Astrocyte (in vitro differentiated cells and primary cell): Measurements from ENCODE around the gene NKAIN2. TPM values are rescaled to one million over a fixed set of nuclear protein-coding genes. Genes with fewer than 3 reads are reported as not detected.

ENCODE experiments used
- DNase-seq: peaks from one replicate; pipeline ENCODE4 v3.0.0-alpha.2; 2010; ENCODE audit warnings: low read depth
- FAIRE-seq: peaks from 2 replicates; lab custom pipeline; 2011; peaks lifted over from hg19 to GRCh38; lab: Jason Lieb, UNC
- H2AFZ ChIP-seq: 2 replicates; pipeline ENCODE4 v1.6.0; 2012; ENCODE audit warnings: low read depth, low read length, inconsistent platforms
- H3K27ac ChIP-seq: 2 replicates; pipeline ENCODE4 v1.5.1; 2011; ENCODE audit warnings: low read depth, low read length, inconsistent platforms
- H3K27me3 ChIP-seq: 2 replicates; pipeline ENCODE4 v1.6.0; 2011; ENCODE audit warnings: low read length, inconsistent platforms; ENCODE audit not compliant: insufficient read depth
- H3K36me3 ChIP-seq: 2 replicates; pipeline ENCODE4 v1.5.1; 2011; ENCODE audit warnings: low read length, inconsistent platforms; ENCODE audit not compliant: insufficient read depth
- H3K4me1 ChIP-seq: 2 replicates; pipeline ENCODE4 v1.5.1; 2011; ENCODE audit warnings: low read length, inconsistent platforms; ENCODE audit not compliant: insufficient read depth
- H3K4me2 ChIP-seq: 2 replicates; pipeline ENCODE4 v1.6.0; 2012; ENCODE audit warnings: low read length, inconsistent platforms
- H3K4me3 ChIP-seq: 2 replicates; pipeline ENCODE4 v1.5.1; 2011; ENCODE audit warnings: low read depth, mild to moderate bottlenecking, low read length, inconsistent platforms; ENCODE audit not compliant: insufficient read depth
- H3K79me2 ChIP-seq: 2 replicates; pipeline ENCODE4 v1.6.0; 2012; ENCODE audit warnings: mild to moderate bottlenecking, low read length, inconsistent platforms; ENCODE audit not compliant: insufficient read depth
- H3K9ac ChIP-seq: 2 replicates; pipeline ENCODE4 v1.6.0; 2012; ENCODE audit warnings: mild to moderate bottlenecking, low read length, inconsistent platforms
- H3K9me3 ChIP-seq: 2 replicates; pipeline ENCODE4 v1.5.1; 2012; ENCODE audit warnings: low read depth, mild to moderate bottlenecking, low read length, inconsistent platforms; ENCODE audit not compliant: insufficient read depth
- H4K20me1 ChIP-seq: 2 replicates; pipeline ENCODE4 v1.6.0; 2012; ENCODE audit warnings: low read length, inconsistent platforms; ENCODE audit not compliant: insufficient read depth
- H3K27ac Mint-ChIP-seq: one replicate; pipeline ENCODE4 v1.8.0; 2021; ENCODE audit warnings: mild to moderate bottlenecking, mixed read lengths; ENCODE audit not compliant: unreplicated experiment
- H3K27me3 Mint-ChIP-seq: one replicate; pipeline ENCODE4 v1.8.0; 2021; ENCODE audit warnings: low read depth, mixed read lengths; ENCODE audit not compliant: unreplicated experiment
- H3K36me3 Mint-ChIP-seq: one replicate; pipeline ENCODE4 v1.8.0; 2021; ENCODE audit warnings: low read depth, mixed read lengths; ENCODE audit not compliant: unreplicated experiment
- H3K4me1 Mint-ChIP-seq: one replicate; pipeline ENCODE4 v1.8.0; 2021; ENCODE audit warnings: low read depth, mixed read lengths; ENCODE audit not compliant: unreplicated experiment
- H3K4me3 Mint-ChIP-seq: one replicate; pipeline ENCODE4 v1.8.0; 2021; ENCODE audit warnings: mild to moderate bottlenecking, moderate library complexity, mixed read lengths; ENCODE audit not compliant: unreplicated experiment
- H3K9me3 Mint-ChIP-seq: one replicate; pipeline ENCODE4 v1.8.0; 2021; ENCODE audit warnings: mild to moderate bottlenecking, mixed read lengths; ENCODE audit not compliant: unreplicated experiment
- EZH2 ChIP-seq: IDR thresholded peaks from 2 replicates; pipeline ENCODE4 v1.6.1; 2012; ENCODE audit warnings: mild to moderate bottlenecking, low read length, inconsistent platforms; ENCODE audit not compliant: insufficient read depth
- total RNA-seq: library from RNA; stranded (reverse); gene quantifications from 2 replicates; pipeline ENCODE4 v1.2.1, GENCODE V29; 2021
- TF ChIP-seq, protein P1 (sequence below): IDR thresholded peaks from 2 replicates; pipeline ENCODE4 v1.5.1; 2011; ENCODE audit warnings: low read depth, mild to moderate bottlenecking, inconsistent platforms, low read length, moderate library complexity; ENCODE audit not compliant: insufficient read depth

The NKAIN2 gene
- total RNA-seq, 1 donor from 2014 or later = 0.07 TPM

DNA sequence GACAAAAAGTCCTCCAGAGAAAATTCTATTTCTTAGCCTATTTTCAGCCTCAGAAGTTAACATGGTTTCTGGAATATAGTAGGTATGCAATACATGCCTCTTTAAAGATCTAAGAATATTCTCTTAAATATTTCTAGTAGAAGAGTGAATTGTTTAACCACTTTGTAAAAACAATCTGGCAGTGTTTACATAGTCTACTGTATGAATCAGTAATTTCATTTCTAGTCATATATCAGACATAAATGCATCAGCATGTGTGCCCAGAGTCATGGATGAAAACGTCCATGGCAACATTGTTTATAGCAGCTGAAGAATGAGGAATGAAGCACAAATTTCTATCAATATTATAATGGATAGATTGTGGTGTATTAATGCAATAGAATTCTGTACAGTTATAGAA is 124.9 kb downstream of the NKAIN2 start:
- Histone ChIP-seq H2AFZ (no peak overlapping the region), H3K9me3 (no peaks in the 10 kb centered on the region), H3K4me2 (no peak overlapping the region), H3K4me3 (no peak overlapping the region), H3K27ac (no peak overlapping the region), H3K36me3 (no peaks in the 10 kb centered on the region), H3K79me2 (no peaks in the 10 kb centered on the region), H4K20me1 (no peaks in the 10 kb centered on the region), H3K27me3 (no peaks in the 10 kb centered on the region), H3K9ac (no peak overlapping the region), H3K4me1 (peaks cover 3% of the 10 kb centered on the region)
- no peak overlapping the region for H3K27ac Mint-ChIP-seq
- FAIRE-seq (no peak), DNase-seq (peak; percentile 8)
- no peaks in the 10 kb centered on the region for H3K9me3 Mint-ChIP-seq
- no peaks in the 10 kb centered on the region for H3K27me3 Mint-ChIP-seq
- H3K4me1 Mint-ChIP-seq = peaks cover 19% of the 10 kb centered on the region
- TF ChIP-seq, protein P1, sequence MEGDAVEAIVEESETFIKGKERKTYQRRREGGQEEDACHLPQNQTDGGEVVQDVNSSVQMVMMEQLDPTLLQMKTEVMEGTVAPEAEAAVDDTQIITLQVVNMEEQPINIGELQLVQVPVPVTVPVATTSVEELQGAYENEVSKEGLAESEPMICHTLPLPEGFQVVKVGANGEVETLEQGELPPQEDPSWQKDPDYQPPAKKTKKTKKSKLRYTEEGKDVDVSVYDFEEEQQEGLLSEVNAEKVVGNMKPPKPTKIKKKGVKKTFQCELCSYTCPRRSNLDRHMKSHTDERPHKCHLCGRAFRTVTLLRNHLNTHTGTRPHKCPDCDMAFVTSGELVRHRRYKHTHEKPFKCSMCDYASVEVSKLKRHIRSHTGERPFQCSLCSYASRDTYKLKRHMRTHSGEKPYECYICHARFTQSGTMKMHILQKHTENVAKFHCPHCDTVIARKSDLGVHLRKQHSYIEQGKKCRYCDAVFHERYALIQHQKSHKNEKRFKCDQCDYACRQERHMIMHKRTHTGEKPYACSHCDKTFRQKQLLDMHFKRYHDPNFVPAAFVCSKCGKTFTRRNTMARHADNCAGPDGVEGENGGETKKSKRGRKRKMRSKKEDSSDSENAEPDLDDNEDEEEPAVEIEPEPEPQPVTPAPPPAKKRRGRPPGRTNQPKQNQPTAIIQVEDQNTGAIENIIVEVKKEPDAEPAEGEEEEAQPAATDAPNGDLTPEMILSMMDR = no peak
- TF ChIP-seq EZH2 = no peak
- no peak overlapping the region for H3K4me3 Mint-ChIP-seq
- H3K36me3 Mint-ChIP-seq = no peaks in the 10 kb centered on the region

DNA sequence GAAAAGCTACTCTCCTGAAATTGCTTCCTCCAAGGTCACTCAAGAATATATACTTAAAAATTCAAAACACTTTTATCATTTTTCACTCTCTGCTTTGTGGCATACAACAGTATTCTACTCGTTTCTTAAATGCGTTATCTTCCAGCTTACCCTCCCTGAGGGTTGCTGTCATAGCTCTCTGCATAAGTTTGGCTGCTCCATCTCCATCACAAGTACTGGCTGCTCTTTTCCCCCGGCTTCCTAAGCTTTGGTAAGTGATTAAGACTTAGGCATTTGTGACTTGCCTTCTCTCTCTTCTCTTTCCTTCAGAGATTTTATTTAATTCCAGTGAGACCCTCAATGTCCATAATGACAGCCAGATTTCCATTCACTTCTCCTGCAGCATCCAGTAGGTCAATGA is 128.3 kb downstream of the NKAIN2 start:
- H3K79me2 ChIP-seq = no peaks in the 10 kb centered on the region
- H3K4me1 ChIP-seq = no peaks in the 10 kb centered on the region
- H4K20me1 ChIP-seq = no peaks in the 10 kb centered on the region
- Mint-ChIP-seq H3K27ac (no peak overlapping the region), H3K27me3 (no peaks in the 10 kb centered on the region), H3K4me3 (no peak overlapping the region), H3K36me3 (no peaks in the 10 kb centered on the region), H3K9me3 (no peaks in the 10 kb centered on the region), H3K4me1 (no peaks in the 10 kb centered on the region)
- TF ChIP-seq EZH2 = no peak
- TF ChIP-seq, protein P1 = no peak
- FAIRE-seq (no peak), DNase-seq (no peak)
- no peak overlapping the region for H2AFZ ChIP-seq
- no peaks in the 10 kb centered on the region for H3K36me3 ChIP-seq
- no peak overlapping the region for H3K4me2 ChIP-seq
- H3K4me3 ChIP-seq = no peak overlapping the region
- H3K9me3 ChIP-seq = no peaks in the 10 kb centered on the region
- no peak overlapping the region for H3K27ac ChIP-seq
- no peak overlapping the region for H3K9ac ChIP-seq
- H3K27me3 ChIP-seq = no peaks in the 10 kb centered on the region

DNA sequence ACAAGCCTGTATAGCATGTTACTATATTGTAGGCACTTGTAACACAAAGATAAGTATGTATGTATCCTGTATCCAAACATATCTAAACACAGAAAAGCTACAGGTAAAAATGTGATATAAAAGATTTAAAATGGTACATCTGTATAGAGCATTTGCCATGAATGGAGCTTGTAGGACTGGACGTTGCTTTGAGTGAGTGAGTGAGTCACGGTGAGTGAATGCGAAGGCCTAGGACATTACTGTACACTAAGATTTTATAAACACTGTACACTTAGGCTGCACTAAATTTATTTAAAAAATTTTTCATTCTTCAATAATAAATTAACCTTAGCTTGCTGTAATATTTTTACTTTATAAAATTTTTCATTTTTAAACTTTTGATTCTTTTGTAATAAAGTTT is 136.9 kb downstream of the NKAIN2 start:
- H3K36me3 Mint-ChIP-seq = no peaks in the 10 kb centered on the region
- H3K27me3 Mint-ChIP-seq = no peaks in the 10 kb centered on the region
- Histone ChIP-seq H3K9me3 (no peaks in the 10 kb centered on the region), H4K20me1 (no peaks in the 10 kb centered on the region), H3K27ac (no peak overlapping the region), H3K27me3 (no peaks in the 10 kb centered on the region), H3K4me1 (no peaks in the 10 kb centered on the region), H2AFZ (no peak overlapping the region), H3K4me2 (no peak overlapping the region), H3K9ac (no peak overlapping the region), H3K4me3 (no peak overlapping the region), H3K79me2 (no peaks in the 10 kb centered on the region), H3K36me3 (no peaks in the 10 kb centered on the region)
- no peak for TF ChIP-seq EZH2
- TF ChIP-seq, protein P1 = no peak
- no peaks in the 10 kb centered on the region for H3K9me3 Mint-ChIP-seq
- no peak overlapping the region for H3K27ac Mint-ChIP-seq
- peaks cover 3% of the 10 kb centered on the region for H3K4me1 Mint-ChIP-seq
- no peak for FAIRE-seq
- no peak overlapping the region for H3K4me3 Mint-ChIP-seq
- DNase-seq = peak; percentile 16
